Activated naive CD4-positive, alpha-beta T cell treated with anti-CD3 and anti-CD28 coated beads, Interleukin-2, amount 10 ng/mL, durations not matched to agents 7 days and 5 days (primary cell): ENCODE results near the gene ABCB6.
"Not testable (repeated sequence)": the region's sequence is repeated elsewhere in the genome, so short reads cannot be mapped to it uniquely, and the experiment has no call there.

Source experiments
- CTCF ChIA-PET: fragments of 350-600 bp; sonication (Branson Sonifier 250); formaldehyde crosslinking; loops from one replicate; lab custom pipeline; 2021; ENCODE audit warnings: antibody characterized with exemption; lab: Charles Lee
- DNase-seq: peaks from one replicate; pipeline ENCODE4 v3.0.0-alpha.2; 2020
- H3K27ac Mint-ChIP-seq: one replicate; pipeline ENCODE4 v1.8.0; 2021; ENCODE audit warnings: mild to moderate bottlenecking, moderate library complexity, mixed read lengths
- H3K27me3 Mint-ChIP-seq: one replicate; pipeline ENCODE4 v1.8.0; 2021; ENCODE audit warnings: mild to moderate bottlenecking, mixed read lengths
- H3K36me3 Mint-ChIP-seq: one replicate; pipeline ENCODE4 v1.8.0; 2021; ENCODE audit warnings: mixed read lengths
- H3K4me1 Mint-ChIP-seq: one replicate; pipeline ENCODE4 v1.8.0; 2021; ENCODE audit warnings: mixed read lengths
- H3K4me3 Mint-ChIP-seq: one replicate; pipeline ENCODE4 v1.8.0; 2021; ENCODE audit warnings: mild to moderate bottlenecking, moderate library complexity, mixed read lengths
- H3K9me3 Mint-ChIP-seq: one replicate; pipeline ENCODE4 v1.8.0; 2021; ENCODE audit warnings: mixed read lengths

ABCB6 gene

GRCh38 chr2:219218732-219219701 is at the start of gene ABCB6:
Gene ABCB6 (minus strand): TSS chr2:219218958. CDS start chr2:219218673, 285 bp downstream.
- Mint-ChIP-seq H3K4me3 (peak within 1 kb of the TSS; percentile 81), H3K27ac (peak within 1 kb of the TSS; percentile 89), H3K4me1 (peaks cover 31% of the 10 kb centered on the region), H3K27me3 (no peaks in the 10 kb centered on the region), H3K9me3 (no peaks in the 10 kb centered on the region), H3K36me3 (peaks cover 41% of the 10 kb centered on the region)
- CTCF ChIA-PET: interaction anchor here (0.6 to 1.8 kb wide), 8 partner anchors 30 to 637 kb away, joined by 3 to 8 read pairs (median 4); no protein-coding TSS in a partner anchor
- DNase-seq: peak; percentile 94

GRCh38 chr2:219268294-219268693 is 49.5 kb upstream of the ABCB6 start:
- Mint-ChIP-seq H3K4me3 (no peak overlapping the region), H3K9me3 (no peaks in the 10 kb centered on the region), H3K27me3 (peaks cover 54% of the 10 kb centered on the region), H3K27ac (no peak overlapping the region), H3K4me1 (no peaks in the 10 kb centered on the region), H3K36me3 (no peaks in the 10 kb centered on the region)
- CTCF ChIA-PET: interaction anchor here (1.7 to 3.3 kb wide), 2 partner anchors 9 to 26 kb away, joined by 4 to 12 read pairs; no protein-coding TSS in a partner anchor
- DNase-seq: no peak

GRCh38 chr2:219266886-219267285 is 48.1 kb upstream of the ABCB6 start:
- Mint-ChIP-seq H3K27me3 (peaks cover 47% of the 10 kb centered on the region), H3K9me3 (no peaks in the 10 kb centered on the region), H3K36me3 (no peaks in the 10 kb centered on the region), H3K27ac (no peak overlapping the region), H3K4me1 (no peaks in the 10 kb centered on the region), H3K4me3 (no peak overlapping the region)
- DNase-seq: no peak
- CTCF ChIA-PET: interaction anchor here (0.6 to 3.3 kb wide), 2 partner anchors 10 to 28 kb away, joined by 3 to 12 read pairs; no protein-coding TSS in a partner anchor

- Mint-ChIP-seq H3K27me3 (peaks cover 47% of the 10 kb centered on the region), H3K36me3 (no peaks in the 10 kb centered on the region), H3K9me3 (no peaks in the 10 kb centered on the region), H3K4me3 (no peak overlapping the region), H3K4me1 (no peaks in the 10 kb centered on the region), H3K27ac (no peak overlapping the region)
- no peak for DNase-seq
- CTCF ChIA-PET: interaction anchor here (1.0 to 3.3 kb wide), 2 partner anchors 12 to 28 kb away, joined by 5 to 12 read pairs; no protein-coding TSS in a partner anchor
These were observed 47.5 kb upstream of the ABCB6 start for GRCh38 chr2:219266232-219266631.

GRCh38 chr2:219261024-219261855 is 42.5 kb upstream of the ABCB6 start:
- no peak overlapping the region for H3K27ac Mint-ChIP-seq
- H3K36me3 Mint-ChIP-seq: no peaks in the 10 kb centered on the region
- no peaks in the 10 kb centered on the region for H3K9me3 Mint-ChIP-seq
- CTCF ChIA-PET: interaction anchor here (1.0 to 2.1 kb wide), 3 partner anchors 16 to 34 kb away, joined by 3 to 13 read pairs (median 4); no protein-coding TSS in a partner anchor
- H3K4me3 Mint-ChIP-seq: no peak overlapping the region
- peaks cover 3% of the 10 kb centered on the region for H3K4me1 Mint-ChIP-seq
- DNase-seq: no peak
- H3K27me3 Mint-ChIP-seq: peaks cover 39% of the 10 kb centered on the region

GRCh38 chr2:219258942-219259341 is 40.2 kb upstream of the ABCB6 start:
- H3K27me3 Mint-ChIP-seq: peaks cover 39% of the 10 kb centered on the region
- not testable (repeated sequence) for H3K27ac Mint-ChIP-seq, H3K9me3 Mint-ChIP-seq, H3K36me3 Mint-ChIP-seq, H3K4me3 Mint-ChIP-seq, DNase-seq
- peaks cover 16% of the 10 kb centered on the region for H3K4me1 Mint-ChIP-seq
- CTCF ChIA-PET: interaction anchor here (1.5 to 2.0 kb wide), 2 partner anchors 19 to 36 kb away, joined by 7 to 11 read pairs; partner anchors contain the start of gene DNAJB2

- Mint-ChIP-seq H3K36me3 (peaks cover 33% of the 10 kb centered on the region), H3K27me3 (peaks cover 14% of the 10 kb centered on the region), H3K9me3 (no peaks in the 10 kb centered on the region), H3K4me1 (peaks cover 45% of the 10 kb centered on the region), H3K27ac (peak overlapping the region; percentile 84), H3K4me3 (peak overlapping the region; percentile 92)
- peak; percentile 59 for DNase-seq
- CTCF ChIA-PET: interaction anchor here (1.0 to 5.5 kb wide), 6 partner anchors 10 to 83 kb away, joined by 3 to 49 read pairs (median 4); partner anchors contain the start of genes DNAJB2, GLB1L and STK16
These were observed 35.9 kb upstream of the ABCB6 start for GRCh38 chr2:219254590-219255201.

- peak; percentile 93 for DNase-seq
- Mint-ChIP-seq H3K4me3 (peak within 1 kb of the TSS; percentile 92), H3K36me3 (peaks cover 40% of the 10 kb centered on the region), H3K27me3 (peaks cover 8% of the 10 kb centered on the region), H3K4me1 (peaks cover 53% of the 10 kb centered on the region), H3K9me3 (no peaks in the 10 kb centered on the region), H3K27ac (peak within 1 kb of the TSS; percentile 95)
- CTCF ChIA-PET: interaction anchor here (0.9 to 5.5 kb wide), 6 partner anchors 9 to 83 kb away, joined by 3 to 49 read pairs (median 4); partner anchors contain the start of genes DNAJB2, GLB1L and STK16
These were observed 35.2 kb upstream of the ABCB6 start, which contains the start of gene TUBA4A for GRCh38 chr2:219253753-219254589. Gene TUBA4A (minus strand): TSS chr2:219253918. CDS start chr2:219253858, 60 bp downstream.

- peak within 1 kb of the TSS; percentile 92 for H3K4me3 Mint-ChIP-seq
- H3K27me3 Mint-ChIP-seq: no peaks in the 10 kb centered on the region
- peak; percentile 74 for DNase-seq
- CTCF ChIA-PET: interaction anchor here (0.7 to 5.5 kb wide), 9 partner anchors 8 to 80 kb away, joined by 3 to 49 read pairs (median 5); partner anchors contain the start of genes ABCB6, ANKZF1, ATG9A and DNAJB2
- H3K27ac Mint-ChIP-seq: peak within 1 kb of the TSS; percentile 95
- peaks cover 61% of the 10 kb centered on the region for H3K4me1 Mint-ChIP-seq
- H3K36me3 Mint-ChIP-seq: peaks cover 48% of the 10 kb centered on the region
- no peaks in the 10 kb centered on the region for H3K9me3 Mint-ChIP-seq
These were observed 34.4 kb upstream of the ABCB6 start, which contains the start of gene TUBA4B for GRCh38 chr2:219252900-219253752. Gene TUBA4B (plus strand): TSS chr2:219253243. CDS start chr2:219253408, 165 bp downstream.

- Mint-ChIP-seq H3K27ac (peak overlapping the region; percentile 95), H3K9me3 (no peaks in the 10 kb centered on the region), H3K27me3 (no peaks in the 10 kb centered on the region), H3K4me1 (peaks cover 67% of the 10 kb centered on the region), H3K4me3 (peak overlapping the region; percentile 92), H3K36me3 (peaks cover 54% of the 10 kb centered on the region)
- CTCF ChIA-PET: interaction anchor here (0.7 to 5.5 kb wide), 8 partner anchors 13 to 80 kb away, joined by 3 to 49 read pairs (median 5); partner anchors contain the start of genes ABCB6, ANKZF1 and ATG9A
- DNase-seq: no peak
These were observed 33.8 kb upstream of the ABCB6 start for GRCh38 chr2:219252570-219252899.

- Mint-ChIP-seq H3K9me3 (no peaks in the 10 kb centered on the region), H3K4me3 (peak overlapping the region; percentile 92), H3K4me1 (peaks cover 72% of the 10 kb centered on the region), H3K27me3 (no peaks in the 10 kb centered on the region), H3K27ac (peak overlapping the region; percentile 95), H3K36me3 (peaks cover 58% of the 10 kb centered on the region)
- peak; percentile 42 for DNase-seq
- CTCF ChIA-PET: interaction anchor here (0.8 to 5.5 kb wide), 8 partner anchors 13 to 92 kb away, joined by 3 to 49 read pairs (median 5); partner anchors contain the start of genes ABCB6, ANKZF1 and ATG9A
These were observed 33.3 kb upstream of the ABCB6 start for GRCh38 chr2:219252084-219252483.
